ENCODE results near the gene BCDIN3D.

DNA sequence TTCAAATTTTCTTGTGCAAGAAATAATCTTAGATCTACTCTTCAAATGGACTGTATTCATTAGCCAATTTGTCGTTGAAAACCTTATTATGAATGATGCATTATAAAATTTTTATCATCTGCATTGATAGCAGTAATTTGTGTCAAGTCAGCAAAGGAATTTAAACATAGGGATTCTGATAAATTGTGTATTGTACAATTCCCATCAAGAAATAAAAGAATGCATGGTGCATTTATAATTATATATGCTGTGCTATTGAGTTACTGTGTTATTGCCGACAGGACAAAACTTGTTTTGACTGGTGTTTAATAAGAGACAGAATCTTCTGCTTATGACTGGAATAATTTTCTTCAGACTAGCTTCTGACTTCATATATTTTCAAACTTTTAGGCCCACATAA is 3.1 kb upstream of the BCDIN3D start:
- TF ChIP-seq CTCF (IDR thresholded peaks at IDR 0.05; ENCODE audit: low read length) (no peak), EZH2 (IDR thresholded peaks at IDR 0.05; ENCODE audit: borderline replicate concordance, low read length) (no peak)

Measured in OCI-LY1 (cell line).